CD8-positive, alpha-beta memory T cell (primary cell): ENCODE measurements around the gene STIMATE. TPM values are rescaled to one million over a fixed set of nuclear protein-coding genes. Genes with fewer than 3 reads are reported as not detected.

ENCODE experiments used
- CTCF ChIA-PET: fragments of 350-600 bp; sonication (Branson Sonifier 250); formaldehyde crosslinking; loops from one replicate; lab custom pipeline; 2021; ENCODE audit warnings: antibody characterized with exemption; lab: Charles Lee
- POLR2A ChIA-PET: fragments of 350-600 bp; sonication (Branson Sonifier 250); formaldehyde crosslinking; loops from one replicate; lab custom pipeline; 2021; ENCODE audit warnings: antibody characterized with exemption; lab: Charles Lee
- DNase-seq, 5 donors: peaks; one replicate each; pipeline versions ENCODE4 v3.0.0 to v3.0.0-alpha.2; 2020 to 2022; ENCODE audit warnings: mixed read lengths in 1 of 5
- H3K27ac ChIP-seq: one replicate; pipeline ENCODE4 v1.7.0; 2013; ENCODE audit warnings: low read depth, mild to moderate bottlenecking, low read length, moderate library complexity
- H3K27me3 ChIP-seq: 2 replicates; pipeline ENCODE4 v1.7.0; 2013; ENCODE audit warnings: low read length, mild to moderate bottlenecking; ENCODE audit not compliant: insufficient read depth, poor library complexity, severe bottlenecking
- H3K36me3 ChIP-seq: 2 replicates; pipeline ENCODE4 v1.7.0; 2013; ENCODE audit warnings: mild to moderate bottlenecking, low read length, moderate library complexity; ENCODE audit not compliant: insufficient read depth
- H3K4me1 ChIP-seq: 2 replicates; pipeline ENCODE4 v1.7.0; 2013; ENCODE audit warnings: mild to moderate bottlenecking, low read length, moderate library complexity; ENCODE audit not compliant: insufficient read depth
- H3K4me3 ChIP-seq: 2 replicates; pipeline ENCODE4 v1.7.0; 2013; ENCODE audit warnings: mild to moderate bottlenecking, low read length
- H3K9me3 ChIP-seq: 2 replicates; pipeline ENCODE4 v1.7.0; 2013; ENCODE audit warnings: mild to moderate bottlenecking, low read length
- H3K27ac Mint-ChIP-seq, 8 donors: one replicate each; pipeline ENCODE4 v1.8.0; 2020 to 2021; ENCODE audit warnings: mixed read lengths in 8 of 8, mild to moderate bottlenecking in 6 of 8, inconsistent platforms in 3 of 8, moderate library complexity in 3 of 8
- H3K27me3 Mint-ChIP-seq, 2 donors: one replicate each; pipeline ENCODE4 v1.8.0; 2020 to 2021; ENCODE audit warnings: mixed read lengths in 2 of 2, mild to moderate bottlenecking in 1 of 2, moderate library complexity in 1 of 2
- H3K36me3 Mint-ChIP-seq, 3 donors: one replicate each; pipeline ENCODE4 v1.8.0; 2020 to 2021; ENCODE audit warnings: mixed read lengths in 3 of 3, inconsistent platforms in 1 of 3, mild to moderate bottlenecking in 1 of 3
- H3K4me1 Mint-ChIP-seq, 3 donors: one replicate each; pipeline ENCODE4 v1.8.0; 2020 to 2021; ENCODE audit warnings: mixed read lengths in 3 of 3, inconsistent platforms in 1 of 3, mild to moderate bottlenecking in 1 of 3
- H3K4me3 Mint-ChIP-seq, 7 donors: one replicate each; pipeline ENCODE4 v1.8.0; 2020 to 2021; ENCODE audit warnings: mixed read lengths in 7 of 7, mild to moderate bottlenecking in 6 of 7, moderate library complexity in 4 of 7, inconsistent platforms in 2 of 7
- H3K9me3 Mint-ChIP-seq, 5 donors: one replicate each; pipeline ENCODE4 v1.8.0; 2020 to 2022; ENCODE audit warnings: mixed read lengths in 5 of 5, mild to moderate bottlenecking in 3 of 5, moderate library complexity in 2 of 5, inconsistent platforms in 1 of 5
- polyA plus RNA-seq: library from polyadenylated mRNA; unstranded; fragments of 300-500 nt; fragmentation: Illumina TruSeq; gene quantifications from one replicate; pipeline ENCODE4 v1.2.3, GENCODE V29; 2021
- total RNA-seq, 2 experiments: library from RNA; stranded (reverse); gene quantifications; one replicate each; pipeline ENCODE4 v1.2.3, GENCODE V29; 2021

Gene STIMATE
- total and polyA plus RNA-seq, 3 experiments from 2014 or later = 10.8 to 39.1 (median 35.0) TPM

- ChIA-PET CTCF (interaction anchor here (0.8 to 2.0 kb wide), 4 partner anchors 8 to 28 kb away, joined by 3 to 7 read pairs (median 4); partner anchors contain the start of gene NEK4), POLR2A (interaction anchor here (0.6 kb wide), 1 partner anchor 254 kb away, joined by 3 read pairs; no protein-coding TSS in a partner anchor)
- Mint-ChIP-seq H3K27me3 (peaks cover 0 to 2% of the 10 kb centered on the region in 2 donors), H3K27ac (peak overlapping the region in 1 of 8 donors; percentile 31), H3K9me3 (no peaks in the 10 kb centered on the region), H3K4me3 (no peak overlapping the region), H3K4me1 (no peaks in the 10 kb centered on the region), H3K36me3 (no peaks in the 10 kb centered on the region)
- no peaks in the 10 kb centered on the region for H3K36me3 ChIP-seq
- no peak for DNase-seq
- no peak overlapping the region for H3K4me3 ChIP-seq
- no peaks in the 10 kb centered on the region for H3K27me3 ChIP-seq
- no peaks in the 10 kb centered on the region for H3K4me1 ChIP-seq
- no peak overlapping the region for H3K27ac ChIP-seq
- no peaks in the 10 kb centered on the region for H3K9me3 ChIP-seq
Observed at GRCh38 chr3:52798978-52799476, 98.3 kb downstream of the STIMATE start.

DNA sequence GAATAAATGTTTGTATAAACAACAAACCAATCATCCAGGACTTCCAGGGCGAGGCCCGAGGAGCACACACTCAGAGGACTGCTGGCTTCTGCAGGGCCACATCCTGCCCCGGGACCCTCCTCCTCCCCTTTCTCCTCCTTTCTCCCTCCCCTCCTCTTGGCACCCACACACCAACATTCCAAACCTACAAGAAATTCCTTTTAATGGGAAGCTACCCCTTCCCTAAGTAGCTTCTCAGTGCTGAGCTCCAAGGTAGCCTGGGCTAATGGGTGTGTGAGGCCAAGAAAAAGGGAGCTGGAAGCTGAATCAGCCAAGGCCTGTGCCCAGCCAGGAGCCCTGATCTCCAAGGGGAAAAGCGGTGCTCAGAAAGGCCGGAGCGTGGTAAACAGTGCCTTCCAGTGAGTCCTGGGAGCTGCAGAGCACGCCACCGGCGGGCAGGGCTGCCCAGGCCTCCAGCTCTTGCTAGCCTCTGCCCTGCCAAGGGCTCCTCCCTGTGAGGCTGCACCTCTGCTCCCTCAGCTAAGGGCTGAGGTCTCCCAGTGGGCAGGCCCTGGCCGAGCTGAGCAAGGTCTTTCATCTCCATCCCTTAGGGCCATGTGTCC lies 98.9 kb downstream of the STIMATE start:
- POLR2A ChIA-PET = interaction anchor here (0.6 kb wide), 1 partner anchor 253 kb away, joined by 3 read pairs; no protein-coding TSS in a partner anchor
- H3K9me3 Mint-ChIP-seq = no peaks in the 10 kb centered on the region

GRCh38 chr3:52796411-52796810 lies 100.9 kb downstream of the STIMATE start:
- Histone ChIP-seq H3K36me3 (no peaks in the 10 kb centered on the region), H3K4me3 (no peak overlapping the region), H3K4me1 (no peaks in the 10 kb centered on the region), H3K27me3 (no peaks in the 10 kb centered on the region), H3K27ac (no peak overlapping the region), H3K9me3 (no peaks in the 10 kb centered on the region)
- DNase-seq = no peak
- Mint-ChIP-seq H3K27me3 (peaks cover 0 to 2% of the 10 kb centered on the region in 2 donors), H3K36me3 (no peaks in the 10 kb centered on the region), H3K4me1 (no peaks in the 10 kb centered on the region), H3K9me3 (no peaks in the 10 kb centered on the region), H3K27ac (no peak overlapping the region), H3K4me3 (no peak overlapping the region)
- CTCF ChIA-PET = no interaction called here
- POLR2A ChIA-PET = no interaction called here

More for the DNA sequence above, 98.9 kb downstream of the STIMATE start:
- H3K4me1 Mint-ChIP-seq = no peaks in the 10 kb centered on the region
- H3K4me3 Mint-ChIP-seq = no peak overlapping the region
- H3K36me3 Mint-ChIP-seq = no peaks in the 10 kb centered on the region
- no peak for DNase-seq
- no peak overlapping the region for H3K27ac ChIP-seq
- peaks cover 0 to 2% of the 10 kb centered on the region in 2 donors for H3K27me3 Mint-ChIP-seq
- CTCF ChIA-PET = interaction anchor here (0.7 to 2.0 kb wide), 5 partner anchors 9 to 27 kb away, joined by 3 to 7 read pairs (median 3); partner anchors contain the start of gene NEK4
- H3K27me3 ChIP-seq = no peaks in the 10 kb centered on the region
- no peaks in the 10 kb centered on the region for H3K9me3 ChIP-seq
- H3K27ac Mint-ChIP-seq = peak overlapping the region in 1 of 8 donors; percentile 31
- no peaks in the 10 kb centered on the region for H3K36me3 ChIP-seq
- no peak overlapping the region for H3K4me3 ChIP-seq
- no peaks in the 10 kb centered on the region for H3K4me1 ChIP-seq

GRCh38 chr3:52795298-52795900 lies 101.9 kb downstream of the STIMATE start:
- Histone ChIP-seq H3K4me1 (no peaks in the 10 kb centered on the region), H3K36me3 (no peaks in the 10 kb centered on the region), H3K27ac (no peak overlapping the region), H3K4me3 (no peak overlapping the region), H3K27me3 (no peaks in the 10 kb centered on the region), H3K9me3 (no peaks in the 10 kb centered on the region)
- no peaks in the 10 kb centered on the region for H3K4me1 Mint-ChIP-seq
- H3K36me3 Mint-ChIP-seq = no peaks in the 10 kb centered on the region
- CTCF ChIA-PET = no interaction called here
- H3K27ac Mint-ChIP-seq = peak overlapping the region in 1 of 8 donors; percentile 75
- peaks cover 0 to 2% of the 10 kb centered on the region in 2 donors for H3K27me3 Mint-ChIP-seq
- no peak for DNase-seq
- no peak overlapping the region for H3K4me3 Mint-ChIP-seq
- H3K9me3 Mint-ChIP-seq = peaks cover 0 to 2% (median 0%) of the 10 kb centered on the region in 5 donors
- POLR2A ChIA-PET = no interaction called here

GRCh38 chr3:52794612-52795099 lies 102.7 kb downstream of the STIMATE start, which contains the start of gene ITIH3:
Gene ITIH3, plus strand, starts transcription at chr3:52794796. Its CDS starts 8 bp downstream, at chr3:52794804.
- no peak for DNase-seq
- H3K4me3 Mint-ChIP-seq = no peak within 1 kb of the TSS
- peaks cover 0 to 2% of the 10 kb centered on the region in 2 donors for H3K27me3 Mint-ChIP-seq
- H3K27me3 ChIP-seq = no peaks in the 10 kb centered on the region
- H3K4me1 ChIP-seq = no peaks in the 10 kb centered on the region
- ChIA-PET POLR2A (no interaction called here), CTCF (no interaction called here)
- no peaks in the 10 kb centered on the region for H3K9me3 ChIP-seq
- peaks cover 0 to 2% (median 0%) of the 10 kb centered on the region in 5 donors for H3K9me3 Mint-ChIP-seq
- H3K27ac Mint-ChIP-seq = peak within 1 kb of the TSS in 1 of 8 donors; percentile 75
- H3K4me1 Mint-ChIP-seq = no peaks in the 10 kb centered on the region
- H3K36me3 ChIP-seq = no peaks in the 10 kb centered on the region
- H3K4me3 ChIP-seq = no peak within 1 kb of the TSS
- no peak within 1 kb of the TSS for H3K27ac ChIP-seq
- no peaks in the 10 kb centered on the region for H3K36me3 Mint-ChIP-seq

DNA sequence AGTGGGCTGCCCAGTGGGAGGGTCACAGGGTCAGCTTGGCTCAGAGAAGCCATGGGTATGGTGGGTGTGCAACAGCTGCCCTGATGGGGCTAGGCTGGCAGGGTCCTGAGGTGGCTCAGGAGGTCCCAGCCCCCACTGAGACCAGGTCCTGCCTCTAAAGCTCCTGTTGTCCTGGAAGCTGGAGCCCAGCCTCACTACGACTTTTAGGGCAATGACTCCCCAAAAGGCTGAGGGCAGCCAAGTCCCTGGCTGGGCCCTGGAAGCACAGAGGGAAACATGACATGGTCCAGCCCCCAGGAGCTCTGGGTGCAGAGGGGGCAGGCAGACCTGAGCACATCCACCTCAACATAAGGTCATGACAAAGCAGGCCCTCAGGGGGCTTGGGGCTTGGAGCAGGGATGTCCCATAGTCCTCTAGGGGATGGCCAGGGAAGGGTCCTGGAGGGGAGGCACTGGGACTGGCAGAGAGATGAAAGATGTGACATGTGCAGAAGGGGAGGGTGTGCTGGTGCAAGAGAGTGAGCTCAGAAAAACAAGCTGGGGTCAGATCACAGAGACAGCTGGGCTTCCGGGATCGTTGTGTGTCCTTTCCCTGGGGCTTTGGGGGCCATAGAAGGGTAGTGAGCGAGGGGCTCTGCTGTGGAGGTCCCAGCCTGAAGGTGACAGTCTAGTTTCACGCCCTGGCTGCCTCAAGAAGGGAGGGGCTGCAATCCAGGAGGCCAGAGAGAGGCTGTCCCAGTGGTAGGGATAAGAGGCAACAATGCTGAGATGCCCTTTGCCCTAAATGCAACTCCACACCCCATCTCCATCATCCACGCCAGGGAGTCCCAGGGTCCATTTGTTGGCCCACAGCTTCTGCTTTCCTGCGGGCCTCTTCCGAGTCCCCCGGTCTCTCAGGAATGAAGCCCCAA lies 103.4 kb downstream of the STIMATE start:
- no peaks in the 10 kb centered on the region for H3K9me3 ChIP-seq
- DNase-seq = no peak
- no peaks in the 10 kb centered on the region for H3K27me3 ChIP-seq
- Mint-ChIP-seq H3K4me3 (no peak overlapping the region), H3K4me1 (no peaks in the 10 kb centered on the region), H3K36me3 (no peaks in the 10 kb centered on the region), H3K27ac (no peak overlapping the region), H3K27me3 (no peaks in the 10 kb centered on the region), H3K9me3 (peaks cover 0 to 2% (median 0%) of the 10 kb centered on the region in 5 donors)
- no peak overlapping the region for H3K4me3 ChIP-seq
- POLR2A ChIA-PET = no interaction called here
- H3K27ac ChIP-seq = no peak overlapping the region
- H3K4me1 ChIP-seq = no peaks in the 10 kb centered on the region
- H3K36me3 ChIP-seq = no peaks in the 10 kb centered on the region
- CTCF ChIA-PET = no interaction called here

DNA sequence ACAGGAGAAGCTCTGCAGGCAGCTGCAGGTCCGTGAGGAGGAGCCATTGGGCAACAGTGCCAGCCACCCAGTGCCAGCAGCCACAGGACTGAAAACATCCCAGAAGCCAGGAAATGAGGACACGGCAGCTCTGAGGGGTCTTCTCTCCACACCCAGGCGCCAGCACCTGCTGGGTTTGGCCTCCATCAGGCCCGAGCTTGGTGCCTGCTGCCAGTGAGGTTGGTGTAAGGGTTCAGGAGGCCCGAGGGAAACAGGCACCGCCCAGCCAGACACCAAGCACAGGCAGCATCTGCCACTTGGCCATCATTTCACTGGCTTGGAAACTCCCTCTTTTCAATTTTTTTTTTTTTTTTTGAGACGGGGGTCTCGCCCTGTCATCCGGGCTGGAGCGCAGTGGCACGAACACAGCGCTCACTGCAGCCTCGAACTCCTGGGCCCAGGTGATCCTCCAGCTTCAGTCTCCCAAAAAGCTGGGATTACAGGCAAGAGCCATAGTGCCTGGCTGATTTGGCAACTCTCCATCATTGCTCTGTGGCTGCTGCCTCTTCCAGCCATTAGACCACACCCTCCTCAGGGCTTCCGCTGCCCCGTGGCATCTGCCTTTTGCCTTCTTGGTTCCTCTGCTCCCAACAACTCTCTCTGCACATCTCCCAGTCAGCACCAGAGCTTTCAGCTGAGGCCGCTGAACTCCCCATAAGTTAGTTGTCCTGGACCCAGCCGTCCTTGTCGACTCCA lies 104.2 kb downstream of the STIMATE start:
- Mint-ChIP-seq H3K27me3 (no peaks in the 10 kb centered on the region), H3K4me3 (no peak overlapping the region), H3K9me3 (peaks cover 0 to 2% (median 0%) of the 10 kb centered on the region in 5 donors), H3K36me3 (no peaks in the 10 kb centered on the region), H3K27ac (no peak overlapping the region), H3K4me1 (no peaks in the 10 kb centered on the region)
- no peak for DNase-seq
- CTCF ChIA-PET = no interaction called here
- H3K27me3 ChIP-seq = no peaks in the 10 kb centered on the region
- no peaks in the 10 kb centered on the region for H3K36me3 ChIP-seq
- H3K4me3 ChIP-seq = no peak overlapping the region
- H3K4me1 ChIP-seq = no peaks in the 10 kb centered on the region
- H3K9me3 ChIP-seq = no peaks in the 10 kb centered on the region
- H3K27ac ChIP-seq = no peak overlapping the region
- POLR2A ChIA-PET = no interaction called here
